HEK293T (cell line): ENCODE results near the gene SLC5A1.

ENCODE experiments used
- ARNT ChIP-seq: fragments of 450-650 bp; IDR thresholded peaks from 2 replicates; pipeline ENCODE4 v1.6.1; 2017; ENCODE audit warnings: mild to moderate bottlenecking
- BHLHE40 ChIP-seq: fragments of 450-650 bp; IDR thresholded peaks from 2 replicates; pipeline ENCODE4 v1.6.1; 2016; ENCODE audit warnings: mild to moderate bottlenecking, moderate library complexity, borderline replicate concordance
- FOXA1 ChIP-seq: fragments of 450-650 bp; IDR thresholded peaks from 2 replicates; pipeline ENCODE4 v1.6.1; 2016; ENCODE audit warnings: mild to moderate bottlenecking
- FOXK2 ChIP-seq: fragments of 450-650 bp; IDR thresholded peaks from 2 replicates; pipeline ENCODE4 v1.6.1; 2016; ENCODE audit warnings: mild to moderate bottlenecking
- FOXM1 ChIP-seq: fragments of 450-650 bp; IDR thresholded peaks from 2 replicates; pipeline ENCODE4 v1.6.1; 2017; ENCODE audit warnings: mild to moderate bottlenecking, borderline replicate concordance
- L3MBTL2 ChIP-seq: fragments of 450-650 bp; conservative IDR thresholded peaks from 2 replicates; pipeline ENCODE4 v1.6.1; 2016; ENCODE audit warnings: mild to moderate bottlenecking
- TARDBP ChIP-seq: fragments of 450-650 bp; IDR thresholded peaks from 2 replicates; pipeline ENCODE4 v1.6.1; 2016
- ZNF384 ChIP-seq: fragments of 450-650 bp; IDR thresholded peaks from 2 replicates; pipeline ENCODE4 v1.6.1; 2016
- TF ChIP-seq, protein P1 (sequence below): fragments of 450-650 bp; IDR thresholded peaks from 2 replicates; pipeline ENCODE4 v1.6.1; 2016

DNA sequence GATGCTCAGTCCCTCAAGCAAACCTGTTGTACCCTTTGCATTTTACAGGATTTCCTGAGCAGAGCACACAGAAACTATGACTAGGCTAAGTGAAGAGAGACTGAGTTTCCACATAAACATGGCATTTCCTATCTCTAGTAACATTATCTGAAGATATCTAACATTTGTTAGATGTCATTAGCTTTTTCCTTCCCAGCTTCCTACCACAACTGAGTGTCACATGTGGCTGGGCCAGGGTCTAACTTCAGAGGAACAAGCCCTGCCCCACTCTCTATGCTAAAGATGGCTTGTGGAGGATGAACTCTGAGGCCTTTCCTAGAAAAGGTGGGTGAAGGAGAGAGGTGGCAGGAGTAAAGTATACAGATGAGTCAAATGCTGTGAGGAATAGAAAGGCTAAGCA lies 99.5 kb downstream of the SLC5A1 start:
- TF ChIP-seq BHLHE40 = no peak
- no peak for TF ChIP-seq FOXM1
- TF ChIP-seq, protein P1, sequence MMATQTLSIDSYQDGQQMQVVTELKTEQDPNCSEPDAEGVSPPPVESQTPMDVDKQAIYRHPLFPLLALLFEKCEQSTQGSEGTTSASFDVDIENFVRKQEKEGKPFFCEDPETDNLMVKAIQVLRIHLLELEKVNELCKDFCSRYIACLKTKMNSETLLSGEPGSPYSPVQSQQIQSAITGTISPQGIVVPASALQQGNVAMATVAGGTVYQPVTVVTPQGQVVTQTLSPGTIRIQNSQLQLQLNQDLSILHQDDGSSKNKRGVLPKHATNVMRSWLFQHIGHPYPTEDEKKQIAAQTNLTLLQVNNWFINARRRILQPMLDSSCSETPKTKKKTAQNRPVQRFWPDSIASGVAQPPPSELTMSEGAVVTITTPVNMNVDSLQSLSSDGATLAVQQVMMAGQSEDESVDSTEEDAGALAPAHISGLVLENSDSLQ = no peak
- TF ChIP-seq TARDBP = no peak
- TF ChIP-seq FOXK2 = no peak
- no peak for TF ChIP-seq FOXA1
- TF ChIP-seq ARNT = no peak
- TF ChIP-seq ZNF384 = no peak
- no peak for TF ChIP-seq L3MBTL2
